ENCODE data around the gene DNAH6. TPM values are rescaled to one million over a fixed set of nuclear protein-coding genes. Genes with fewer than 3 reads are reported as not detected.

Gene DNAH6
- total RNA-seq, 6 donors from 2014 or later: 0.37 to 25.0 (median 4.2) TPM

GRCh38 chr2:84703831-84704230 is 187.5 kb downstream of the DNAH6 start:
- DNase-seq (no peak), ATAC-seq (ENCODE audit: low FRiP score in 2 of 2) (no peak)
- Histone ChIP-seq H3K4me1 (no peaks in the 10 kb centered on the region), H3K27ac (no peak overlapping the region), H3K27me3 (no peaks in the 10 kb centered on the region), H3K36me3 (no peaks in the 10 kb centered on the region), H3K9me3 (no peaks in the 10 kb centered on the region), H3K4me3 (no peak overlapping the region)
- WGBS, 2 donors: 89 to 93% methylated on average over 2 of the region's 2 CpGs
- TF ChIP-seq EP300 (IDR thresholded peaks at IDR 0.05): no peak
- no peak for TF ChIP-seq POLR2A (IDR thresholded peaks at IDR 0.05)
- TF ChIP-seq CTCF (IDR thresholded peaks at IDR 0.05): no peak
- TF ChIP-seq POLR2AphosphoS5 (IDR thresholded peaks at IDR 0.05): no peak

- ATAC-seq (ENCODE audit: low FRiP score in 2 of 2): no peak
Measured at GRCh38 chr2:84704505-84705244, 188.4 kb downstream of the DNAH6 start.

GRCh38 chr2:84705858-84706257 is 189.6 kb downstream of the DNAH6 start:
- Histone ChIP-seq H3K9me3 (no peaks in the 10 kb centered on the region), H3K4me3 (no peak overlapping the region), H3K27ac (no peak overlapping the region), H3K27me3 (no peaks in the 10 kb centered on the region), H3K4me1 (no peaks in the 10 kb centered on the region), H3K36me3 (no peaks in the 10 kb centered on the region)
- 79 to 82% methylated on average over 2 of the region's 2 CpGs for whole genome bisulfite sequencing, 2 donors
- TF ChIP-seq EP300 (IDR thresholded peaks at IDR 0.05): no peak
- no peak for TF ChIP-seq CTCF (IDR thresholded peaks at IDR 0.05)
- no peak for TF ChIP-seq POLR2A (IDR thresholded peaks at IDR 0.05)
- TF ChIP-seq POLR2AphosphoS5 (IDR thresholded peaks at IDR 0.05): no peak
- no peak for ATAC-seq (ENCODE audit: low FRiP score in 2 of 2)
- no peak for DNase-seq

More at GRCh38 chr2:84704505-84705244, 188.4 kb downstream of the DNAH6 start:
- 73 to 78% methylated on average over 6 of the region's 6 CpGs for WGBS, 2 donors
- no peak for TF ChIP-seq POLR2AphosphoS5 (IDR thresholded peaks at IDR 0.05)
- TF ChIP-seq POLR2A (IDR thresholded peaks at IDR 0.05): no peak
- TF ChIP-seq CTCF (IDR thresholded peaks at IDR 0.05): no peak
- no peak for TF ChIP-seq EP300 (IDR thresholded peaks at IDR 0.05)
- Histone ChIP-seq H3K36me3 (no peaks in the 10 kb centered on the region), H3K27ac (no peak overlapping the region), H3K9me3 (no peaks in the 10 kb centered on the region), H3K4me3 (no peak overlapping the region), H3K4me1 (no peaks in the 10 kb centered on the region), H3K27me3 (no peaks in the 10 kb centered on the region)
- DNase-seq: peak in 1 of 2 donors; percentile 49

GRCh38 chr2:84708442-84708841 is 192.1 kb downstream of the DNAH6 start:
- no peak overlapping the region for H3K4me3 ChIP-seq
- DNase-seq (no peak), ATAC-seq (ENCODE audit: low FRiP score in 2 of 2) (no peak)
- no peak overlapping the region for H3K27ac ChIP-seq
- TF ChIP-seq POLR2AphosphoS5 (IDR thresholded peaks at IDR 0.05) (no peak), CTCF (IDR thresholded peaks at IDR 0.05) (no peak), POLR2A (IDR thresholded peaks at IDR 0.05) (no peak), EP300 (IDR thresholded peaks at IDR 0.05) (no peak)
- no peaks in the 10 kb centered on the region for H3K36me3 ChIP-seq
- no peaks in the 10 kb centered on the region for H3K9me3 ChIP-seq
- H3K27me3 ChIP-seq: no peaks in the 10 kb centered on the region
- no peaks in the 10 kb centered on the region for H3K4me1 ChIP-seq

- WGBS, 2 donors: 67 to 86% methylated on average over 1 of the region's 1 CpG
- Histone ChIP-seq H3K27me3 (no peaks in the 10 kb centered on the region), H3K36me3 (no peaks in the 10 kb centered on the region), H3K9me3 (no peaks in the 10 kb centered on the region), H3K27ac (no peak overlapping the region), H3K4me3 (no peak overlapping the region), H3K4me1 (no peaks in the 10 kb centered on the region)
- ATAC-seq (ENCODE audit: low FRiP score in 2 of 2) (no peak), DNase-seq (no peak)
- TF ChIP-seq POLR2A (IDR thresholded peaks at IDR 0.05): no peak
- no peak for TF ChIP-seq POLR2AphosphoS5 (IDR thresholded peaks at IDR 0.05)
- TF ChIP-seq EP300 (IDR thresholded peaks at IDR 0.05): no peak
- no peak for TF ChIP-seq CTCF (IDR thresholded peaks at IDR 0.05)
Measured at GRCh38 chr2:84711651-84712050, 195.4 kb downstream of the DNAH6 start.
